ENCODE results near the gene USP32.
"Not testable (repeated sequence)": the region's sequence is repeated elsewhere in the genome, so short reads cannot be mapped to it uniquely, and the experiment has no call there.

The USP32 gene

DNA sequence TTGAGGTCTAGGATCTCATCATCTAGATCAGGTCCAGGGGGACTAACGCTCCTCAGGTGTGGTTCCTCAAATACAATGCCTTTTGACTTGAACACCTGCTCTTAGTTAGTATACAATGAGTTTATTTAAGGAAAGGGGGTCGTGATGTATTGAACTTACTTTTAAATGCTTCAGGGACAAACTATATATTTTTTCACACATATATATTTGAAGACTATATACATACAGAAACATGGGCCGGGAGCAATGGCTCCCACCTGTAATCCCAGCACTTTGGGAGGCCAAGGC is 11.5 kb upstream of the USP32 start:
- no peak for DNase-seq (ENCODE audit: low spot score)

DNA sequence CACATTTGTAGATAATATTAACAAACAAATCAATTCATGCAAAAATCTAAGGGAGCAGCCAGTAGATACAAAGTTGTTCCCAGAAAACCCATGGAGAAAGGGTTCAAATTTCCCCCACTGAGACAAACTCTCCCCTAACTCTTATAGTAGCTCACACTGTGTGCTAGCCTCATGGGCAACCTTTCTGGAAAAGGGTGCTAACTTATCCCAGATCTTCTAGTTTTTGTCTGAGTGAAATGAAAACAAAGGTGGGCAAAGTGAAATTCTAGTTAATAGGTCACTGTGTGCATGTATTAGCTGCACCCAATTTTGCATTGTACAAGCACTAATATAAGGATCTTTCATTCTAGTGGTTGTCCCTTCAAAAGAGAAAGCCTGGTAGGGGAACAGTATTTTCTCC is 9.9 kb upstream of the USP32 start:
- DNase-seq (ENCODE audit: low spot score), result no peak

DNA sequence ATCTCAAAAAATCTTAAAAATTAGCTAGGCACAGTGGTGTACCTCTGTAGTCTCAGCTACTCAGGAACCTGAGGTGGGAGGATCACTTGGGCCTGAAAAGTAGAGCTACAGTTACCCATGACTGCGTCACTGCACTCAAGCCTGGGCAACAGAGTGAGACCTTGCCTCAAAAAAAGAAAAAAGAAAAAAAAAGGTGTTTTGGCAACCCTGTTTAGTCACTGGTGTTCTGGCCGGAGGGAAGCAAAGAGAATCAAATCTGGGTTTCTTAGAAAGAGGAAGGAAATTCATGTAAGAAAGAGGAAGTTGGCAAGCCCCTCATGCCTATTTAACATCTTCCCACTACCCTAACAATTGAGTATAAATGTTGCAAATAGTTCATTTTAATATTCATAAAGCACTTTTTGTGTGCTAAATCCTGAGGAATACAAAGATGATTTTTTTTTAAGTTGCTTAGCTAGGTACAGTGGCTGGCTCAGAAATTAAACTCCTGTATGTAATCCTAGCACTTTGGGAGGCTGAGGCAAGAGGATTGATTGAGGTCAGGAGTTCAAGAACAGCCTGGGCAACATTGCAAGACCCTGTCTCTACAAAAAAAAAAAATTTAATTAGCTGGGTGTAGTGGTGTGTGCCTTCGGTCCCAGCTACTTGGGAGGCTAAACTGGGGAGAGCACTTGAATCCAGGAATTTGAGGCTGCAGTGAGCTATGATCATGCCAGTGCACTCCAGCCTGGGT is 6.5 kb upstream of the USP32 start:
- no peak for DNase-seq (ENCODE audit: low spot score)

DNA sequence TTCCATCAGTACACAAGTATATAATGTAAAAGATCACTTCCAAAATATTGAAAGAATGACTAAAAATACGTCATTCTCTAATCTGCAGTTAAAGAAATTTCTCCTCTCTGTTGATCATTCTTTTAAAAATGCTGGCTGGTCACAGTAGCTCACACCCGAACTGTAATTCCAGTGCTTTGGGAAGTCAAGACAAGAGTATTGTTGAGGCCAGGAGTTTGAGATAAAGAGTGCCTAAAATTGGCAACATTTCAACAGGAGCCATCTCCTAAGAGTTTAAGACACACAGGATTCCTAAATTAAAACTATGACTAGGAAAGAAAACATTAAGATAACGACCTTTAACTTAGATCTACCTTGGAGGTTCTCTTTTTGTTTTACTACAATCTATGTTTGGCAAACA is 4.5 kb upstream of the USP32 start:
- DNase-seq (ENCODE audit: low spot score), result no peak

DNA sequence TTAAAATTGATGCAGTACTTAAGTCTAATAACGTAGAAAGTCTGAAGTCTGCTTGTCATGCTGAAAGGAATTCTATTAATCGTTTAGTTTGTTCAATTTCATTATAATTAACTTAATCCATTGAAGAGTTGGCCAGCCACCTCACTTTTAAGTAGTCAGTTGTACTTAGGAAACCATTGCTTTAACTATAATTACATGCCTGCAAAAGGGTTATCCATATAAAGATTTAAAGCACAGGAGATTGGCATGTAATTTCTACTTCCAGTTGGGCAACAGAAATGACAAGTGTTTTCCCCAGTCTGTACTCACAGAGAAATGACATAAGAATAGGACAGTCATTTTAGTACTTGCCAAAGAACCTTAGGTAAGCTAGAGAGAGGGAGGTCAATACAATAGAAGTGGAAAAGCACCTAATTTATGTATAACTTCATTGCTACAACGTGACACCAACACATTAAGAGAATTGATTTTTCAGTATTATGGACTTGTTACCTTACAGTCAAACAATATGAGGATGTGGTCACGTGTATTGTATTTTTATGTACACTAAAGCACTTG is 3.7 kb upstream of the USP32 start:
- no peak for DNase-seq (ENCODE audit: low spot score)

DNA sequence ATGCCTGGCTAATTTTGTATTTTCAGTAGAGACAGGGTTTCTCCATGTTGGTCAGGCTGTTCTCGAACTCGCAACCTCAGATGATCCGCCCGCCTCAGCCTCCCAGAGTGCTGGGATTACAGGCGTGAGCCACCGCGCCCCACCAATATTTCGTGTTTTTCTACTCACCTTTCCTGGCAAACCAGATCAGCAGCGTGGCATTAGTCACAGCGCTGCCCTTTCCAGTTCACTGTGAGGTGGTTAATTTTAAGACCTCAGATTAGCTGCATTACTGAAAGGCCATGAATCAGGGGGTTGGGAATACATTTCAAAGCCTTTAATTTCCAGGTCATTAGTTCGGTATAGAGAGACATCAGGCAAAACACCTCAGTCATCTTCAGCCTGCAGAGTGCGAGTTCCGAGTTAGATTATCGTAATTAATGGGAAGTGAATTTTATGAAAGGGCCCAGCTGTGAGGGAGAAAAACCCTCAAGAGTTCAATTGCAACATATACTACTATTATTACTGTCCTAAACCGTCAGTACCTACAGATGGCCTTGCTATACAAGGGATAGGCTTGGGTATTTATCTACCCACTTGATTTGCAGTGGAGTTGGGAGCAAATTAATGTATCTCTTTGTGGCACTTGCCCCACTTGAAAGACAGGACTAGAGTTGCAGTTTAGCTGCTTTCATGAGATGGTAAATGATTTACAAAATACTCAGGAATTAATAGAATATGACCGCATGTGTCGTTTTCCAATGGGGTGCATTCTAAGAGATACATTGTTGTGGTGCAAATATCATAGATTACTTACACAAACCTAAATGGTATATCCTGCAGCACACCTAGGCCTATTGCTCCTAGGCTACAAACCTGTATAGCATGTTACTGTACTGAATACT is 2.1 kb upstream of the USP32 start:
- no peak for DNase-seq (ENCODE audit: low spot score)

DNA sequence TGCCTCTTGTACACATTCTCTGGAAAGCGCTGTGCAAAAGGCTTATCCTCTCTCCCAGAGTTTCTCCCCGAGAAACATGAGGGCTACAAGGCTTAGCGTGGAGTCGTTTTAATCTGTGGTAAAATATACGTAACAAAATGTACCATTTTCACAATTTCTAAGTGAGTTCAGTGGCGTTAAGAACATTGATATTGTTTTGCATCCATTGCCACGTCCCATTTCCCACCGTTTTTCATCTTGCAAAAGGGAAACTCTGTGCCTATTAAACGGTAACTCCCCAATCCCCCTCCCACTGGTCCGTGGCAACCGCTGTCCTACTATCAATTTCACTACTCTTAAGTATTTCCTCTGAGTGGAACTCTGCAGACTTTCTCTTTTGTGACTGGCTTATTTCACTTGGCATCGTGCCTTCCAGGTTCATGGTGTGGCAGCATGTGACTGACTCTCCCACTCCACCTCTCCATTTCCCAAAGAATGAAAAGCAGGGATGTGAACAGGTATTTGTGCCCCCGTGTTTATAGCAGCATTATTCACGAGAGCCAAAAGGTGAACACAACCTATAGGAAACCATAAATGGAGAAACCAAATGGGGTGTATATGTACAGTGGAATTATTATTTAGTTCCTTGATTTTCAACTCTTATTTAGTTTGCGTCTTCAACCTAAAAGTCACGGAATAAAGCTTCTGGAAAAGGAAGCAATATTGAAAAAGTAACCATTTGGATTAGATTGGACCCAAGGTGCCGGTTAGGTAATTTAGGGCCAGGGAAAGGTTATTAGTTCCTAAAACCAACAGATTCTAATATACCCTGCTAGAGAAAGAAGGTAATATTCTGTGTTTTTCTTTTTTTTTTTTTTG is 1.1 kb upstream of the USP32 start:
- peak; percentile 51 for DNase-seq (ENCODE audit: low spot score)

DNA sequence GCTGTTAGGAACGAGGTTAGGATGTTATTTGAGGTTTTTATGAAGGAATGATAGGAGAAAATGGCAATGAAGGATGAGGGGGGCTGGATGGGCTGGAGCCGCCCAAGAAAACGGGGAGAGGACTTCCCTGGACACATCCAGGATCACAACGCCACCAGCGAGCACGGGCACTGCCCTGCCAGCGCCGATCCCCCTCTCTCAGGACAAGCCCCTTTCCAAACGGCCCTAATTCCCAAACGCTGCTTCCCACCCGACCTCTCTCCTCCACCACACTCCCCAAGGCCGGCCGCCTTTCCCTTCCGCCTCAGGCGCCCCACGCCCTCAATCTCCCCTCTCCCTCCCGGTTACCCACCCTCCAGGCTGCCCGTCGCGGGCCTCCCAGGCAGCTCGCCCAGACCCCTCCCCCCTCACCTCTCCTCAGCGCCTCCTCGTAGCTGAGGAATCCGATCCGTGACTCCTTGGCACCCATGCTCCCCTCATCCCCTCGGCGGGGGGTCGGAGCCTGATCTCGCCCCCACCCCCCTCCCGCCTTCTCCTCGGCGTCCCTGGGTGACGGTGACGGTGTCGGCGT is 377 bp downstream of the USP32 start:
- no peak for DNase-seq (ENCODE audit: low spot score)

DNA sequence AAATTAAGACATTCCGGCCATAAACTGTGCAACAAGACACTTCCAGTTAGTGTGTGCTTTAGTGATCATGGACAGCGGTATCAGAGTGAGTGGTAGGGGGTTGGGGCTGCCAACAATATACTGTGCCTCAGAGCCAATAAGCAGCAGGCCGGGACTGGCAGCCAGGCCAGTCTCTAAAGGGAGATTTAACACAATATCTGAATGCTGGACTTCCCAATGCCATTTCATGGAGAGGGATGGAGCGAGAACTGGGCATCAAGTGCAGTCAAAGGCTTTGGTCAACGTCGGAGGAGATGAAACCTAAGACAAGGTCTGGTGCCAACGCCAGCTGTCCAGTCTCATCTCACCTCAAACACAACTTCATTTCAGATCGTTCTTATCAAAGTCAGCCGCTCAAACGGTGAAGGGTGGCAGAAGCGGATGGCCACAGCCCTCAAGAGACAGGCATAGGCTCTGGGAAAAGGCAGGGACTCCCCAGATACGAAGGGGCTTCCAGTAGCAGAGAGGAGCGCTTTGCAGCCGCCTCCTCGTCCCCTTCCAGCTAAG is 935 bp downstream of the USP32 start:
- peak; percentile 74 for DNase-seq (ENCODE audit: low spot score)

DNA sequence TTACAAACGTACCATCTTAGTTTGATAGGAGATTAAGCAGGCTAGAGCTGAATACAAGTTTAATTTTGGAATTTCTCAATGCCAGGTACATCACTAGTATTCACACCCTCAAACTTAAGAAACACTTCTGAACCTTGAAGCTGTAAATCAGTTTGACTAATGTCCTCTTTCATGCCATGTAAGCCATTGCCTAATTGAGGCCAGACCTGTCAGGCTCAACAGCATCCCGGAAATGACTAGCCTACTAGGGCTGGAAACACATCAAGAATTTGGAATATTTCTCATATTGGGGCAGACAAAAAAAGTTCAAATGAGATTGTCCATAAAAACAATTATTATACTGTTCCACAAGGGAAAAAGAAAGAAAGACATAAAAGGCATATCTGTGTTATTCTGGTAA is 1.7 kb downstream of the USP32 start:
- peak; percentile 89 for DNase-seq (ENCODE audit: low spot score)

DNA sequence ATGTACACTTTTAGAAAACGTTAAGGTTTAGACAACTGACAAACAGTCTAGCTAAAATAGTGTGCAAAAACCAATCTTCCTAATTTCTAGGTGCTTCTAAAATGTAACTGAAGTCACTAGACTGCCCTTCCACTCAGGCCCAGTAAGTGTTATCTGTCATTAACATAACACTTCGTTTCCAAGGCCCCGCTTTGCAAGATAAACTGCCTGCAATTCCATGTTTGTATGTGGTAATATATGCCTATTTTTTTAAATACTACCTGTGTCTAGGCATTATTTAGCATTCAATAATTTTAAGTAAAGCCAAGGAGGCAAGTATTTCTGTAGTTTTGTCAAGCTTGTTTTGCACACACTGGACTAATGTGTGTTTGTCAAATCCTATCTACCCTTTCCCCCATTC is 3.2 kb downstream of the USP32 start:
- DNase-seq (ENCODE audit: low spot score), result no peak

DNA sequence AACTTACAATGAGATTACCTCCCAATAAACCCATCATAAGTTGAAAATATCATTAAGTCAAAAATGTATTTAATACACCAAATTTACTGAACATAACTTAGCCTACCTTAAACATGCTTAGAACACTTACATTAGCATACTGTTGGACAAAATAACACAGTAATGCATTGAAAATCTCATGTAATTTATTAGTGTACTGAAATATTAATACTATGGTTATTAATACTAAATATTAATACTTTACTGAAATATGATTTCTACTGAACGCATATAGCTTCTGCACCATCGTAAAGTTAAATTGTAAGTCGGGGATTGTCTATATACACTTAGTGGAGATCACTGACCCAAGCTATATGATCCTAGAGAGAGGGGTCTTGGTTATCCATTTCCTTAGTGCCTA is 4.3 kb downstream of the USP32 start:
- no peak for DNase-seq (ENCODE audit: low spot score)

DNA sequence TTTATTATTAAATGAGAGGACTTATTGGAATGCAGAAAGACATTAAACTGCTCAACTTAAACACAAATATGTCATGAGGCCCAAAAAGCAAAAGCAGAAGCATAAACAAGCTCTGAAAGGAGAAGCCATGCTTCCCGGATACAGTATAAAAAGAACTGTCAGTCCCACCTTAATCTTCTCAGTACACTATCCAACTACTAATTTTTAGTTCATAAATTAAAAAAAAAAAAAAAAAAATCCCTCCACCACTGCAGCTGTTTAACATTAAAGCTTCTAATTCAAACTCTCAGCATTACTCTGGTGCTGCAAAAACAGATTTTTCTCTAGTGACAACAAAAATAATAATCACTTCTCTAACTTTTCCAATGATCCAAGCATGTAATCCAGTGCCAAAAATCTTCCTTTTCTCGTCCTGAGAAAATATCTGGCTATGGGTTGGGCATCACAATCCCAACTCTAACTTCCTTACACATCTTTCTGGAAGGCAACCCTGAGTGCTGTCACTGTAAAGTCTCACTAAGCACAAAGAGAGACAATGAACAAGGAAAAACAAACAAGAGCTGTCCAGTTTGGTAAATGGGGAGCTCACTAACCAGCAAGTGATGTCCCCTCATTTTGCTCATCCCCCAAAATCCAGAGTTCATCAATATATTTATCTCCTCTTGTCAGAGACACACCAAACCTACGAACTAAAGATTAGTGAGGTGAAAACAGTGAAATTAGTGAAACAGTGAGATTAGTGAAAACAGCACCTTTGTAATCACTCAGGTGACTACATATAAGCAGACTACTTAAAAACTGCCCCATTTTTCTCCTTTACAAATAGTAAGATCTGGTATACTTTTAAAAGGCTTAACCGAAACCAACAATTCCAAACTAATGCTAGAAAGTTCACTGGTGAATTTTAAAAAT is 5.5 kb downstream of the USP32 start:
- DNase-seq (ENCODE audit: low spot score), result no peak

DNA sequence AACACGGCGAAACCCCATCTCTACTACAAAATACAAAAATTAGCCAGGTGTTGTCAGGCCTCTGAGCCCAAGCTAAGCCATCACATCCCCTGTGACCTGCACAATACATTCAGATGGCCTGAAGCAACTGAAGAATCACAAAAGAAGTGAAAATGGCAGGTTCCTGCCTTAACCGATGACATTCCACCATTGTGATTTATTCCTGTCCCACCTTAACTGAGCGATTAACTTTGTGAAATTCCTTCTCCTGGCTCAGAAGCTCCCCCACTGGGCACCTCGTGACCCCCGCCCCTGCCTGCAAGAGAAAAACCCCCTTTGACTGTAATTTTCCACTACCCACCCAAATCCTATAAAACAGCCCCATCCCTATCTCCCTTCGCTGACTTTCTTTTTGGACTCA is 7.0 kb downstream of the USP32 start:
- not testable (repeated sequence) for DNase-seq (ENCODE audit: low spot score)

DNA sequence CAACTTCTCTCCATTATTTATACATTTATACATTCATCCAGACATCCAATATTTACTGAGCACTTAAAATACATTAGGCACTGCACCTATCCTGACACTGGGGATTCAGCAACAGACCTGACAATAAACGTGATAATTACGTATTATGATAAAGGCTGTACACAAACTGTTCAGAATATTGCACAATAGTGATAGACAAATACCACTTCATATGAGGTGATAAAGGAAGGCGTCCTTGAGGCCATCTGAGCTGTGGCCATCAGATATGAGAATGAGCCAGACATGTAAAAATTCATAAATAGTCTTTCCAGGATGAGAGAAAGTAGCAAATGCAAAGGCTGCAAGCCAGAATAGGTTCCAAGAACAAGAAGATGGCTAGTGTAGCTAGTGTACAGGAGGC is 8.6 kb downstream of the USP32 start:
- DNase-seq (ENCODE audit: low spot score), result no peak

DNA sequence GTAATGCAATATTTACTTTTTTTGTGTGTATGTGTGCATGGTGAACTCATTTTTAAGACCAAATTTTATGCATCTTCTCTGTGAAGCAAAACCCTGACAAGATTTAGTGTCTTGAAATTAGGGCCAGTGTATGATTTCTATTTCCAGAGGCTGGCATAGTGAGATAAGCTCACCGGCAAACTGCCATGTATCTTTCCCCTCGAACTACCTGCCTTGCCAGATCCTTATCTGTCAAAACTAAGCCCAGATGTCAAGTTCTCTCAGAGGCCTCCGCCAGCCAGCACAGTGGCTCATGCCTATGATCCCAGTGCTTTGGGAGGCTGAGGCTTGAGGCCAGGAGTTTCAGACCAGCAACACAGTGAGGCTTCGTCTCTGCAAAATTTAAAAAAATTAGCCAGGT is 10.0 kb downstream of the USP32 start:
- no peak for DNase-seq (ENCODE audit: low spot score)

DNA sequence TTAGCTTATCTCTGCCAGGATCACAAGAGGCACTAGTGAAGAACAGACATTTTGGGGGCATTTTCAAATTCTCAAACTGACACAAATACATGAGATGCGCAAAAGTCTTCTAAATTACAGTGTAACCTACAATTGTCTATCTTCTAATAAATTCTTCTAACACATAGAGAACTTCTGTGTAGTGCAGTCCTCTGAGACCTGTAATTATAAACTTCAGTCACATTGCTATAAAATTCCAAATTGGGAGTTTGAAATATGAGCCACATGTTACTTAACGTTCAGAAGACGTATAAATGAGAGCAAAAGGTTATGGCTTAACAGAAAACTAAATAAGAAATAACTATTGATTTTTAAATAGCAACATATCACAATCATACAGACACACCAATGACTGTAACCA is 12.5 kb downstream of the USP32 start:
- DNase-seq (ENCODE audit: low spot score), result not testable (repeated sequence)

DNA sequence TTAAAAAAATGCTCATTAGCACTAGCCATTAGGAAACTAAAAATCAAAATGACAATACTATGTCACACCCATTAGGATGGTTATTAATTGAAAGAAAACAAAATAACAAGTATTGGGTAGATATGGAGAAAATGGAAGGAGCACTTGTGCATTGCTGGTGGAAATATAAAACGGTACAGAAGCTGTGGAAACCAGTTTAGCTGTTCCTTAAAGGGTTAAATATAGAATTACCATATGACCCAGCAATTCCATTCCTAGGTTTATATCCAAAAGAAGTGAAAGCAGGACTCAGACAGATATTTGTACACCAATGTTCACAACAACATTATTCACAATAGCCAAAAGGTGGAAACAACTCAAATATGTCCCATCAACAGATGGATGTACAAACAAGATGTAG is 13.7 kb downstream of the USP32 start:
- not testable (repeated sequence) for DNase-seq (ENCODE audit: low spot score)

DNA sequence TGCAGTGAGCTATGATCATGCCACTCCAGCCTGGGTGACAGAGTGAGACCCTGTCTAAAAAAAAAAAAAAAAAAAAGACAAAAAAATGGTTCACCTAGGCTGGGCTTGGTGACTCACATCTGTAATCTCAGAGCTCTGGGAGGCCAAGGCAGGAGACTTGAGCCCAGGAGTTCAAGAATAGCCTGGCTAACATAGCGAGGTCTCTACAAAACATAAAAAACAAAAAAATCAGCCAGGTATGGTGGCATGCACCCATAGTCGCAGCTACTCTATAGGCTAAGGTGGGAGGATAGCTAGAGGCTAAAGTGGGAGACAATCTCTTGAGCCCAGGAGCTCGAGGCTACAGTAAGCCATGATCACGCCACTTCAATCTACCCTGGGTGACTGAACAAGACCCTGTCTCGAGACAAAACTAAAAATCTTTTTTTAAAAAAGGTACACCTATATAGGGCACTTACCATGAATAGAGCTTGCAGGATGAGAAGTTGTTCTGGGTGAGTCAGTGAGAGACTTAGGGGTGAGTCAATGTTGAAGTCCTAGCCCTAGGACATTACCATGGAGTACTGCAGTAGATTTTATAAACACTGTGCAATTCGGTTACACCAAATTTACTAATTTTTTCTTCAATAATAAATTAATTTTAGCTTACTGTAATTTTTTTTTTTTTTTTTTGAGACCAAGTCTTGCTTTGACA is 19.0 kb downstream of the USP32 start:
- peak; percentile 70 for DNase-seq (ENCODE audit: low spot score)
